Measurements from ENCODE around the gene CCDC136.

CCDC136 gene

DNA sequence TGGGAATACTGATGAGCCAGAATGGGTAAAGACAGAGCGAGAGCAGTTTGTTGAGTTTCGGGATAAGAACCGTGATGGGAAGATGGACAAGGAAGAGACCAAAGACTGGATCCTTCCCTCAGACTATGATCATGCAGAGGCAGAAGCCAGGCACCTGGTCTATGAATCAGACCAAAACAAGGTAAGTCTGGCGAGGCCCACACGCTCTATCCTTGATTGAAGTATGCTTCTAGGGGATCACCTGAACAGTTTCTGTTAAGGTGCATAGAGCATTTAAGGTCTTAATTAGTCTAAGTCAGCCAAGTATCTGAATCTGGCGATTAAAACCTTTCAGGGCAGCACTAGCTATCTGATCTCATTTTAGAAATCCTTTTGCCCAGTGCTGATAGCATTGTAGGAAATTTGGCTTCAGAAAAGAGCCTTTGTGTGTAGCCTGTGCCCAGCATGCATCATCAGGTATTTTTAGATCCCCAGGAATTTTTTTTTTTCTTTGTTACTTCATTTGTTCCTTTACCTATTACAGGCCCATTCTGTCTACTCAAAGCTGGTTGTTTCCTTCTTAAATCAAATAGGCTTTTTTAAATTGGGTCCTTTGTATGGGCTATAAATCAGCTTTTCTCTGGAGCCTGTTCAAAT, 24.2 kb upstream of the CCDC136 start:
- TF ChIP-seq, protein P1, sequence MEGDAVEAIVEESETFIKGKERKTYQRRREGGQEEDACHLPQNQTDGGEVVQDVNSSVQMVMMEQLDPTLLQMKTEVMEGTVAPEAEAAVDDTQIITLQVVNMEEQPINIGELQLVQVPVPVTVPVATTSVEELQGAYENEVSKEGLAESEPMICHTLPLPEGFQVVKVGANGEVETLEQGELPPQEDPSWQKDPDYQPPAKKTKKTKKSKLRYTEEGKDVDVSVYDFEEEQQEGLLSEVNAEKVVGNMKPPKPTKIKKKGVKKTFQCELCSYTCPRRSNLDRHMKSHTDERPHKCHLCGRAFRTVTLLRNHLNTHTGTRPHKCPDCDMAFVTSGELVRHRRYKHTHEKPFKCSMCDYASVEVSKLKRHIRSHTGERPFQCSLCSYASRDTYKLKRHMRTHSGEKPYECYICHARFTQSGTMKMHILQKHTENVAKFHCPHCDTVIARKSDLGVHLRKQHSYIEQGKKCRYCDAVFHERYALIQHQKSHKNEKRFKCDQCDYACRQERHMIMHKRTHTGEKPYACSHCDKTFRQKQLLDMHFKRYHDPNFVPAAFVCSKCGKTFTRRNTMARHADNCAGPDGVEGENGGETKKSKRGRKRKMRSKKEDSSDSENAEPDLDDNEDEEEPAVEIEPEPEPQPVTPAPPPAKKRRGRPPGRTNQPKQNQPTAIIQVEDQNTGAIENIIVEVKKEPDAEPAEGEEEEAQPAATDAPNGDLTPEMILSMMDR (IDR thresholded peaks at IDR 0.05; ENCODE audit: extremely low read depth, missing control alignments): no peak
- no peak for DNase-seq (ENCODE audit: low spot score)

DNA sequence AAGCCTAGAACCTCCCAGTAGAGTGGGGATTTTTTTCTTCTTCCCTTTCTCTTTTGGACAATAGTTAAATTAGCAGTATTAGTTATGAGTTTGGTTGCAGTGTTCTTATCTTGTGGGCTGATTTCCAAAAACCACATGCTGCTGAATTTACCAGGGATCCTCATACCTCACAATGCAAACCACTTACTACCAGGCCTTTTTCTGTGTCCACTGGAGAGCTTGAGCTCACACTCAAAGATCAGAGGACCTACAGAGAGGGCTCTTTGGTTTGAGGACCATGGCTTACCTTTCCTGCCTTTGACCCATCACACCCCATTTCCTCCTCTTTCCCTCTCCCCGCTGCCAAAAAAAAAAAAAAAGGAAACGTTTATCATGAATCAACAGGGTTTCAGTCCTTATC, 21.5 kb upstream of the CCDC136 start:
- DNase-seq (ENCODE audit: low spot score): no peak
- TF ChIP-seq, protein P1 (IDR thresholded peaks at IDR 0.05; ENCODE audit: extremely low read depth, missing control alignments): no peak

DNA sequence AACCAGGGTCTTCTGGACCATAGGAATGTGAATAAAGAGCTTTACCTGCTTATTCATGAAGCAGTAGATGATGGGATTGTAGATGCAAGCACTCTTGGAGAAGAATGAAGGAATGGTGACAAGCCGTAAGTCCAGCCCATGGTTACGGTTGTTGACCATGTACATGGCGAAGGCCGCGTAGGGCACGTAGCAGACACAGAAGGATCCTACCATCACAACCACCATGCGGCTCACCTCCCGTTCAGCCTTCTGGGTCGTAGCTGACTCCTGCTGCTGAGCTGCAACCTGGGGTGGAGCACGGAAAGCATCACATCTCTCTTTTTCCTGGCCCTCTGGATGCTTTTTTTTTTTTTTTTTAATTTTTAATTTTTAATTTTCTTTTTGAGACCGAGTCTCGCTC, 18.2 kb upstream of the CCDC136 start:
- TF ChIP-seq, protein P1 (IDR thresholded peaks at IDR 0.05; ENCODE audit: extremely low read depth, missing control alignments): no peak
- DNase-seq (ENCODE audit: low spot score): no peak

DNA sequence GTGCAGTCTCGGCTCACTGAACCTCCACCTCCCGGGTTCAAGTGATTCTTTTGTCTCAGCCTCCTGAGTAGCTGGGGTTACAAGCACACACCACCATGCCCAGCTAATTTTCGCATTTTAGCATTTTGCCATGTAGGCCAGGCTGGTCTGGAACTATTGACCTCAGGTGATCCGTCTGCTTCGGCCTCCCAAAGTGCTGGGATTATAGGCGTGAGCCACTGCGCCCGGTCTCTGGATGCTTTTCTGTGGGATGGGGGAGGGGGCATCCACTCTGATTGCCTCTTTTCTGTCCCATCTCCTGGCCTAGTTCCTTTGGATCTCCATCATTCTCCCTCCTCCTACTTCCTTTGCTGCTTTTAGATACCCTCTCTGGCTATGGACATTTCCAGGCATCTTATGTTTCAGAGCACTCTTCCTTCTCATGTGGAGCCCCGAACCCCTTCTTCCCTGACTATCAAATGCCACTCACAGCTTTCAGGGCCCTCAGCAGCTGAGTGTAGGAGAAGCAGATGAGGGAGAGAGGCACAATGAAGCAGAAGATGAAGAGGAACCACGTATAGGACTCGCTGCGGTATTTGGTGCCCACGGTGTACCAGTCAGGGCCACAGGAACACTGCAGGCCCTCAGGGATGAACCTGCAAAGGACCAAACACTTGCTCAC, 17.6 kb upstream of the CCDC136 start:
- DNase-seq (ENCODE audit: low spot score): no peak
- TF ChIP-seq, protein P1 (IDR thresholded peaks at IDR 0.05; ENCODE audit: extremely low read depth, missing control alignments): no peak

DNA sequence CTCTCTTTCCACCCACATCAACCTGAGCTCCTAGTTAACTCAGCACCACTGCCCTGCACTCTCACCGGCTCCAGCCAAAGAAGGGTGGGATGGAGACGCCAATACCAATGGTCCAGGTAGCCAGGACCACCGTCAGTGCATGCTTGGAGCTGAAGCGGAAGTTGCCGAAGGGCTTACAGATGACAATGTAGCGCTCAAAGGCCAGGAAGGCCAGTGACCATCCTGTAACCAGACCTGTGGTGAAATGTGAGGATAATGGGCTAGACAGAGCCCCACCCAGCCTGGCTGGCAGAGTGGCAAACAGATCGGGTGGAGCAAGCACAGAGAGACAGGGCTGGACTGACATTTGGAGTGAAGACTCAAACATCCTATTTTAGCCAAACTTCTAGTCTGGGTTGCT, 16.8 kb upstream of the CCDC136 start:
- TF ChIP-seq, protein P1 (IDR thresholded peaks at IDR 0.05; ENCODE audit: extremely low read depth, missing control alignments): no peak
- no peak for DNase-seq (ENCODE audit: low spot score)

DNA sequence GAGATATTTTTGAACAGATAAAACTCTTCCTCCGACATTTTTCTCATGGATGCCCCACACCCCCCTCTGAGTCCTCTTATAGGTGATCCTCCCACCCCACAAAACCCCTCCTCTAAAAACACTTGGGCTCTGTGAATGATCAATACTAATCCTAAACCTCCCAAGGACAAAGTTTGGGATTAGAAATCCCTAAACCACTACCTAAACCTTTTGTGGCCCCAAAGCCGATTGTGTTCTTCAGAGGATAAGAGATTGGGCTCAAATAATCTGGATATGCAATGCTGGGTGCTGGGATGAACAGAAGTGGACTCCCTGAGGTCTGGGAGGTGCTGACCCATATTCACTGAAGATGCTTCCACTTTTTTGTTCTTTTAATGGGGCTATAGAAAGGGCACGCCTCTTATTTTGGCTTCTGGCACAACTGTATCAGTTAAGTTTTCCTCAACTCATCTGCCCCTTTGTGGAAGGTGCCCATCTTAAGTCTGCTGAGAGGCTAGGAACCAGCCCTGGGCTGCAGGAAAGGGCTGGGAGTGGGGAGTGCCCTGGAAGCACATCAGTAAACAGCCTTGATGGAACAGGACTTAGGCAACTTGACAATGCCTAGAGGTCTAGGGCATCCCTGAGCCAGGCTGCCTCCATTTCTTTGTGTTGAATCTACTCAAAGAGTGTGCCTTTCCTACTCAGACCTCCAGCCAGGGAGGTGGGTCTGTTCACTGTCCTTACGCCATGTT, 15.9 kb upstream of the CCDC136 start, which contains the start of gene OPN1SW:
TSS of gene OPN1SW (minus strand) at position 51 of the 731 bp plus-strand sequence. CDS start at position 38, 13 bp downstream.
- TF ChIP-seq, protein P1 (IDR thresholded peaks at IDR 0.05; ENCODE audit: extremely low read depth, missing control alignments): no peak
- no peak for DNase-seq (ENCODE audit: low spot score)

Data from GM20000 (cell line).